Measurements from ENCODE around the gene SLC35F4. TPM values are rescaled to one million over a fixed set of nuclear protein-coding genes. Genes with fewer than 3 reads are reported as not detected.
A peak's percentile ranks its signal among the peaks of the same experiment; 100 is the strongest.

The SLC35F4 gene
- total RNA-seq, 1 experiment from 2014 or later, result not detected

DNA sequence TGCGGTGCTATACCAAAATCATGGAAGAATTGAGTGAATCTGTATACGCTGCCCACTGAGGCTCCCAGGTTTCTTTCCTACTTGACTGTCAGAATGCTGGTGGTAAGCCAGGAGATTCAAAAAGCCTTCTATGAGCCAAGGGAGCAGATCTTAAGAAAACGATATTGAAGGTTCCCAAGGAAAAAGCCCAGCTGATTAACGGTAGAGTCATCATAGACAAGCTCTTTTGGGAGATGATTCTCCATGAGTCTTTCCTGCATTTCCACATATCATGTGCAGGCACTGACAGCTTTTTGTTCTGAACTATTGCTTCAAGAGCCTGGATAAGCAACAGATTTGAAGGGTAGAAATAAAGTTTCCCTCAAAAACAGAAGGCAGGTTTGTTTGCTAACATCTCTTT is 17.5 kb downstream of the SLC35F4 start:
- no peak for DNase-seq (ENCODE audit: low read depth)

DNA sequence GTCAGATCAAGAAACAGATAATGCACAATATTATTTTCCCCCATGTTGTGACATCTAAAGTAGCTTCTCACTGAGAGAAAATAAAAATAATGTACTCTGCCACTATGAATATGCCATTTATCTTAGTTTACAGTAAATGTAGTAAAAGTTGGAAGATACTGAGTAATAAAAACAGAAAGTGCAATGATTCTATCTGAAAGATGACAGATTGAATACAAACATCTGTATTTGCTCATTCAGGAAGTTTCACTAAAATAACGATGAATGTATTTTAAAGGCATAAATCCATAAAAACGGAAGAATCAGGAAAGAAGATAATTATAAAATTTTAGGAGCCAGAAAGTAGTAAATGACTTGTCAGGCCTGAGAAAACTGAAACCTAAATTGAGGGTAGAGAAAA is 18.2 kb downstream of the SLC35F4 start:
- no peak for DNase-seq (ENCODE audit: low read depth)

DNA sequence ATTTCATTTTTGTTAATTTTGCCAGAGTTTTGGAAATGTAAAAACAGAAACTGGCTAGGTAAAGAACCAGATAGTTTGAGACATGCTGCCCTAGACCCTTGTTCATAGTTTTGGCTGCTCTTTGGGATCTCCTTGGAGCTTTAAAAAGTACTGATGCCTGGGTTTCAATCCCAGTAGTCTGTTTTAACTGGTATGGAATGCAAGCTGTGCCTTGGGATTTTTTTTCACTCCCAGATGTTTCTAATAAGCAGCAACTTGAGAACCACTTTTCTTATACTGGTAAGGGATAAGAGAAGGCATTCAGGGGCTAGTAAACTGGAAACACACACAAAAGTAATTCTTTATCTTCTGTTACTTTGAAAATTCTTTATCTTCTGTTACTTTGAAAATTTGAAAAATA is 18.8 kb downstream of the SLC35F4 start:
- peak; percentile 55 for DNase-seq (ENCODE audit: low read depth)

DNA sequence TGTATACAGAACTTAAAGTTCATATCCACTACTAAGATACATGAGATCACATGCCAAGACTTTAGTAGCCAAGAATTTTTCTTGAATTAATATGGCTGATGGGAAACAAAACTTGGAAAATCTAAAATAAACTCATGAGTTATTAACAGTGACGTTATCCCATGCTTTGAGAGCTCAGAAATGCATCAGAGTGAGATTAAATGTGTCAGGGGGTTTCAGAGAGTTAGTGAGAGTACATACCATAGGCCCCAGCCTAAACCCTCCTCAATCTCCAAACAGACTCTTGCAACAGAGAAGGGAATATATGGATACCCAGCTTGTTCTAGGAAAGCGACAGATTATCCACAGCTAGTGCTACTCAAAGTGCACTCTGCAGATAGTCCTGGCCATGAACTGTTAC is 19.3 kb downstream of the SLC35F4 start:
- no peak for DNase-seq (ENCODE audit: low read depth)

DNA sequence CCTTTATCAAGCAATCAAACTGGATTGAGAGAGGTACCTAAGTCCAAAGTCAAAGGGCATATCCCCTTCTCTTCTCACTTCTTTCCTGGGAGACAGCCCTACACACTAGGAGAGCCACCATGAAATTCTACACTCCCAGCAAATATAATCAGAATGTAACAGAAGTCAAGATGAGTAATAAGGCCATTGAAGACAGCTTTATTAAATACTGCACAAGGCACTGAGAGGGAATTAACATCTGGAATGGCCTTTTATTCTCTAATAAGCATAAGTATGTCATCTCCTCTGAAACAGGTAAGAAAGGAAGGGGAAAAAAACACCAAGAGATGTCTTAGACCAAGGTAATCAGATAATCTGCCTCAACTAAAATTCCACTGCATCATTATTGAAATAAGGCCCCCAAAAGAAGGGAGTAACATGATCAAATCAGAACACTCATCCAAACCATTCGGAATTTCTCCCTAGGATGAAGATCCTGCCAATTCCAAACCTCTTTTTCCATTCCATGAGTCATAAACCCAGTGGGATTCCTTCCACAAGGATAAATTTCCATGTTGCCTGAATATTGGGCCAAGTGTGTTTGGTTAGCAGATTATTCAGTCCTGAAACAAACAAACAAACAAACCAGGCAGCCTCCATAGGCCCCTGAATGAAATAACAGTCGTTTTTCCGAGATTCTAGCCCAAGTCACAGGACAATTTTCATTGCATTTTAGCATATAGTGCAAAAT is 19.9 kb downstream of the SLC35F4 start:
- peak; percentile 55 for DNase-seq (ENCODE audit: low read depth)

DNA sequence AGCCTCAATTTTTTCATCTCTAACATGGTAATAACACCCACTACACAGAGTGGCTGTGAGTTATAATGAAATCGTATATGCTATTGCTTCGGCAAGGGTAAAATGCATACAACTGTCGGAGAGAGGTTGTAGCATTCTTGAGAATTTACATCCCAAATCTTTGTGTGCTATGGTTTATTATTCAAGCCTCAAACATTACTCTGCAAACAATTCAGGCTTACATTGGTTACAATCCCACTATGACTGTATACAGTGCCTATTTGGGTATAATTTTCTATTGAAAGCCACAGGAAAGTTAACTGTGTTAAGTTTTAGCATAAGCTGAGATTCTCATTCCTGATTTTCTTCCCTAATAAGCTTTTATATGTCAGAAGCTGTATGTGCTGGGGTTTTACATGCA is 20.6 kb downstream of the SLC35F4 start:
- DNase-seq (ENCODE audit: low read depth), result no peak

DNA sequence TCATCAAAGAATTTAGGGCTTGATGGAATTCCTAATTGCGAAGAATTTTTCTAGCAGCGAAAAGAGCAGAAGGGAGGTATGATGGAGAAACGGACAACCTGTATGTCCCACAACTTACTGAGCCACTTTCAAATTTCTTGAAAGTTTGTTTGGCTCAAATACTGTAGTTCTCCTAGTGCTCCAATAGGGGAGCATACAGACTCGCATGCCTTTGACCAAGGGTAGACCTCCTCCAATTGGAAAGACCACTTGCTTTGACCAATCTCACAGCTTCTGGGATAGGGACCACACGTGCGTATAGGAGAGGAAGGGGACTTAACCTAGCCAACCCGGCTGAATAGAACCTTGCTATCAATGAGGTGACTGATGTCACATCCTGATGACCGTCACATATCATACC is 28.6 kb downstream of the SLC35F4 start:
- DNase-seq (ENCODE audit: low read depth), result no peak

DNA sequence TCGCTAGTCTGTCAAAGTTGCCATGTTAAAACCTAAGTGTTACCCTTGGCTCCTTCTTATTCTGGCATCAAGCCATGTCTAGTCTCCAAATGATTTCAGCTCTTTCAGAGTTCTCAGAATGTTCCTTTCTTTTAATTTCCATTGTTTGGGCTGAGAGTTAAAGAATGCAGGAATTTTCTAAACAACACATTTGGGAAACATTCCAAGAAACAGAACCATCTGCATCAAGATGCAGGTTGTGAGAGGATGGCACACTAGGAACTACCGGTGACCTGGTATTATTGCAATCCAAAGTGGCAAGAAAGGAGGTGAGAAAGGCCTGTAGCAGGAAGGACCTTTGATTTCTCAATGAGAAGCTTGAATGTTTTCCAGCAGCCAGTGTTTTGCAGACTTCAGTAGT is 30.1 kb downstream of the SLC35F4 start:
- DNase-seq (ENCODE audit: low read depth), result no peak

DNA sequence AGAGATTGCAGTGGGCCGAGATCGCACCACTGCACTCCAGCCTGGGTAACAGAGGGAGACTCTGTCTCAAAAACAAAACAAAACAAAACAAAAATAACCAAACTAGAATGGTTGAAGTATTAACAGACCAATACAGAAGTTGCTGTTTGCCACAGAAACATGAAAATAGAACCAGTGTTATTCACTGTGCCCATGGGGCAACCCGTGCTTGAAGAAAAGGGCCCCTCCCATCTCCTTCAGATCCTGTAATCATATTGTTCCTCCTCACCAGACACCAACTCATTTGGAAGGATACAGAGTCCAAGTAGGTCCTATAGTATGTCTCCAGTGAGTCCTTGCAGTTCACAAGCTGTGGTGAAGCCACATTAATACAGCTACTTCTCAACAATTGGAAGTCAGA is 30.9 kb downstream of the SLC35F4 start:
- no peak for DNase-seq (ENCODE audit: low read depth)

DNA sequence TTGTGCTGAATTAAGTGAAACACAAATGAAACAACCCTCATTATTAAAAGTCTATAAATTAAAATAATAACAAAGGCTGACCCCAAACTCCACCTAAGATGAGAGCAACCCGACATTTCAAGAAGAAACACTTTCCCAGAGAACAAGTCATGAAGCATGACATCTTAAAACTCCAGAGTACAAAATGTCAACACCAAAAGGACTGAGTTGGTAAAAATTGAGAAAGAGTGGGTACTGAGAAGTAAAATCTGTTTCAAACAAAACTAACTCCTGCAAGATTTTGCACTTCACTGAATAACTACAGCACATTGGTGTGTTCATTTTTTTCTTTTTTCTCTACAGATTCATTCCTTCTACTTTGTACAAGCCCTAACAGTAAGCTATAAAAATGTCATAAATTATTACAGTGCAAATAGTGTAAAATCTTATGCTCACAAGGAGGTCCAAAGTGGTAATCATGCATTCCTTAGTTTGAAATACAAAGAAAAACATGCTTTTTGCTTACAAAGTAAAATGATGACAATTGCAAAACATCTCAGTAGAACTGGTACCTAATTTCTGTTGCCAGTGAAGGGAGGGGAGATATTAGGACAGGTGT is 31.8 kb downstream of the SLC35F4 start:
- no peak for DNase-seq (ENCODE audit: low read depth)

DNA sequence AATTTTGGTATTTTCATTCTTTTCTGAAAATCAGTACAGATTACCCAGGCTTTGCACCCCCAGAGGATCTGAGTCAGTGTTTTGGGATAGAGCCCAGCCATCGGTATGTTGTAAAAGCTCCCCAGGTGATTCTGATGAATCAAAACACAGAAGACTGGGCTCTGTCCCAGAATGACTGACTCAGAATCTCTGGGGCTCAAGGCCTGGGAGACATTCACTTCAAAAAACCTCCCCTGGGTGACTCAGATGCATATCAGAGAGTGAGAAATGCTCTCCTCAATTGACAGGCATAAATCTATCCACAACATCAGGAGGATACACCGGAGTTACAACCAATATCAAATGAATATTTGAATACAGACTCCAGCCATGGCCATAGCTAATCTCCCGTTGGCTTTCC is 32.6 kb downstream of the SLC35F4 start:
- peak; percentile 95 for DNase-seq (ENCODE audit: low read depth)

DNA sequence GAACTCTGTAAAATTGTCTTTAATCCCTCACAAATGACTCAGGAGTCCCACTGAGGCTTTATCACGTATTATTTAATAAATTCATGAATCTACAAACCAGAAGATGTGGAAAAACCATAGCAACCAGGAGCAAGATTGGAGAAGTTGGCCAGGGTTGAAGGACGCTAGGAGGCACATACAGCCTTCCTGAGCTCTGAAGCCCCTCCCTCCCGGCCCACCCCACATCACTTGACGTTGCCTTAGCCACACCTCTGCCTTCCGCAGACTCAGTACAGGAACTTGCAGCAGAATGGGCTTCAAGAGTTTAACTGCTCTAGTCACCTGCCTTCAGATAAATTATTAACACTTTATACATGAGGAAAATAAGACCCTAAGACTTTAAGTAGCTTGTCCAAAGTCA is 33.9 kb downstream of the SLC35F4 start:
- no peak for DNase-seq (ENCODE audit: low read depth)

DNA sequence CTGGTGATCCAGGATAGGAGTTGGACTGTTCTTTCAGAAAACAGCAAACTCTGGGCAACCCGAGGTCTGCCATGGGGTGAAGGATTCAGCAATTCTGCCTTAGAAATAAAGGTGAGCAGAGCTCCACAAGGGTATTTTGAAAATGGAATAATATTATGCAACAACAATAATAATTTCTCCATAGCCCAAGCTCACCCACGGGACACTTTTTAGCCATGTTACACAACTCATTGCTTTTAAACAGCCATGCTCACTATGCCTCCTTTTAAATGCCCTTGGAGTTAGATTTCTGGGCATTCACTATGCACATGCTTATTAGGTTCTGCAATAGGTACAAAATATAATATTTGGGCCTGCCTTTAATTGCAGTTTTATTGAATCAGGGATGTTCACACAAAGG is 37.2 kb downstream of the SLC35F4 start:
- DNase-seq (ENCODE audit: low read depth), result no peak

DNA sequence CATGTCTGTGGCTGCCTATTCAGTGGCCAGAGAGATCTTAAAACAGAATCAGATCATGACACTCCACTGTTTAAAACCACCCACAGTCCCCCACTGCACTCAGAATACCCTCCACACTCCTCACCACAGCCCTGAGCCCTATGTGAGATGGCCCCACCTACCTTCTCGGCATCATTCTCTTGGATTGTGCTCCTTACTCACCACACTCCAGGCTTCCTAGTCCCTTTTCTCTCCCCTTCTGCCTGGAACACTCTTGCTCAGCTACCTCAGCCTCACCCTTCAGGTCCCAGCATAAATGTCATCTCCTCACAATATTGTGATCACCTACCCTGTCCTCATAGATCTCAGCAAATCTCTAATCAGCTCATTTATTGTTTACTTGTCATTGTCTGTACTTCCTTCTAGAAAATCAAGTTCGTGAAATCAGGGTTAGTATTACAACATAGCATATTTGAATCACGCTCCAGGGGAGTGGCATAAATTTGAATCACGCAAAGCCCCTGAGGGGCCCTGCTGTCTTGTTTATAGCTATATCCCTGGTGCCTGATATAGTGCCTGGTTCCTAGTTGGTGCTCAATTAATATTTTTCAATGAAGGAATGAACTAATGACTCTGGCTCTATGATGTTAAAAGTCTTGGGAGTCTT is 42.8 kb downstream of the SLC35F4 start:
- DNase-seq (ENCODE audit: low read depth), result no peak

DNA sequence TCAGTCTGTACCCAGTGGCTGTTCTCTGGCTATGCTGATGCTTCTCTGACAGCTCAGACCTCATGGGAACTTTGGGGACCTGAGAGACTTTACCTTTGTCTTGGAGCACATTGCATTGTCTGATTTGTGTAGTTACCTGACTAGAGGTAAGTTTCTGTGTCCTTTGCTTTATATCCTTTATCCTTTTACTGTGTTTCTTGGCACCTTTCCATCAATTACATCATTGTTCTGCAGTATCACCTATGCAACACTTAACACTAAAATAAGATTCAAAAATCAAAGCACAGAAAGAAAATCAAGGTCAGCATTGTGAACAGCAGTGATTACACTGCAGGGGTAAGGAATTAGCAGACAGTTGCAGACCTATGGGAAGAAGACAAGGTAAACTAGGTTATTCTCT is 43.8 kb downstream of the SLC35F4 start:
- DNase-seq (ENCODE audit: low read depth), result no peak

DNA sequence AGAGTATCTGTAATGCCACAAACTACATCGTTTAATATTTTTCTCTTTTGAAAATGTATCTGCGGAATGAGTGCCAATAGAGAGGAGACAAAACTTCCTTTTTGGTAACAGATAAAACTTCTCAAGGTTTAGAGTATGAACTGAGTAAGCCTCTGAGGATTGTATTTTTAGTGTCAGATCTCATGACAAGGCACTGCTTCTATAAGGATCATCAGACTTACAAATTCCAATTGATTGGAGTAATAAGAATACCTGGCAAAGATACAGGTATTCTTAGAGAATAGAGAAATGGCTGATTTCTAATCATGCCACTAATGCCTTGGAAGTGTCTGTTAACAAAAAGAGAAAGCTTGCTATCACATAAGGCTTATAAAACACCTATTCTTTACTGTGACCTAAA is 45.3 kb downstream of the SLC35F4 start:
- no peak for DNase-seq (ENCODE audit: low read depth)

DNA sequence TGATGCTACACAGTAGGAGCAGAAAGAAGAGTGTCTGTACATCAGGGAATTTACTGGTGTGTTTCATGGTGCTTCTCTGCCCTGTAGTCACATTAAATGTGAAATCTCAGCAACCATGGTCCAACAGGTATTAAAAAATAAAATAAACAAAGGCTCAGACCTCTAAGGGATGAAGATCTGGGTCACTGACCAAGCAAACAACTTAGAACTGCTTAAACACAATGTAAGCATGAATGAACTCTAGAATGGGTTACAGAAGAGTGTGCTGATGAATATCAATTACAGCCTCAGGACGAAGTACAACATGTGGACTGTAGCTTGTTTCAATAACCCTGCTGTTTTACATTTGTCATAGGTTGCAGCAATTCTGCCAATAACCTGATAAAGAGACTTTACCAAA is 47.4 kb downstream of the SLC35F4 start:
- no peak for DNase-seq (ENCODE audit: low read depth)

DNA sequence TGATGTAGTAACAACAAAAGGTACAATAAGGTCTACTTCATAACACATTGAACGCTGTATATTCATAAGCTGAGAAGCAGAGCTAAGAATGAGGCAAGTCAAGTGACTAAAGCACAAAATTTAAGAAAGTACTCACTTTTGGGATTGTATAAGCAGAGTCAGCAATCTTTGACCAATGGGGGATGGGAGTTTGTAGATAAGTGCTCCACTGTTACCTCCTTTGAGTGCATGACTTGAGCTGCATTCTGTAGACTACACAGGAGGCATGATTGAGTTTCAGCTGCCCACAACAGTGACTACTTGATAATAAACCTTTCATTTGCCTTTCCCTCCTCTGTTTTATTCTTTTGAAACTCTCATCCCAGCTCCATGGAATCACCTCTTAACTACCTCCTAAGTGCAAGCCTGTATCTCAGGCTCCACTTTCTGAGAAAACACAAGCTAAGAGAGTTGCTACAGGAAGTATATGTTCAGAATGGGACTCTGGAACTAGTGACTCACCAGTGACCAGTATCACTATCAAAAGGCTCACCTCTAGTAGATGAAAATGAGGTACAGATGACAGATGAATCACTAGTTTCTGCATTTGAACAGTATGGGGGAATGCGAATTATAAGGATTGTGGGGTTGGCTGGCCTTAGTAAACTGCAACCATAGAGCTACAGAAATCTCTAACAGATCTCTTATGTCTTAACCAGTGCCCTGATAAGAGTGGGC is 49.2 kb downstream of the SLC35F4 start:
- DNase-seq (ENCODE audit: low read depth), result peak; percentile 26

DNA sequence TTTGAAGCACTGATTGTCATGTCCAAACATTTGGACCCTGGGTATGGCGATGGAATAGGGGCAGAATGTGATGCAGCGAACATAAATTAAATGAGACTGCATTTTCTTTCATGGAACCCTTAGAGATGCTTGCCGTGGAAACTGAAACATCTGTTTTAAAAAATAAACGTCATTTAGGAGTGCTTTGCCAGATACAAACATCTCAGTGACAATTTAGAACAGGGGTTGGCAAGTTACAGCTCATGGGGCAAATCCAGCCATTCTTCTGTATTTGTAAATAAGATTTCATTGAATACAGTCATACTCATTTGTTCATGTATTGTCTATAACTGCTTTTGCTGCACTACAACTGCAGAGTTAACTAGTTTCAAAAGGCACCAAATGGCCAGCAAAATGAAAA is 51.2 kb downstream of the SLC35F4 start:
- no peak for DNase-seq (ENCODE audit: low read depth)

DNA sequence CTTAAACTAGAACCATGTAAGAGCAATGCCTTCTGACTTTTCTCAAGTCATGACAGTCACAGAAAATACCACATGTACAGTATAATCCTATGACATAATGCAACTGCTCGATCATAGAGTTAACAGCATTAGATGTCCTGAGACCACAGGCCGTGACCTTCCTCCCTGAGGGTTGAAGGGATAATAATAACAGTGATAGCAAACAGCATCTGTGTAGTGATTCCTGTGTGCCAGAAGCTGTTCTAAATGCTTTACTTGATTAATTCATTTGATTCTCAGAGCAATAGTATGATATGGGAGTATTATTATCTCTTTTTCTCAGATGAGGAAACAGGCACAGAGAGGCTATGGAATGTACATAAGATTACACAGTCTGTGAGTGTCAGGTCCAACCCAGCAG is 53.2 kb downstream of the SLC35F4 start:
- no peak for DNase-seq (ENCODE audit: low read depth)

DNA sequence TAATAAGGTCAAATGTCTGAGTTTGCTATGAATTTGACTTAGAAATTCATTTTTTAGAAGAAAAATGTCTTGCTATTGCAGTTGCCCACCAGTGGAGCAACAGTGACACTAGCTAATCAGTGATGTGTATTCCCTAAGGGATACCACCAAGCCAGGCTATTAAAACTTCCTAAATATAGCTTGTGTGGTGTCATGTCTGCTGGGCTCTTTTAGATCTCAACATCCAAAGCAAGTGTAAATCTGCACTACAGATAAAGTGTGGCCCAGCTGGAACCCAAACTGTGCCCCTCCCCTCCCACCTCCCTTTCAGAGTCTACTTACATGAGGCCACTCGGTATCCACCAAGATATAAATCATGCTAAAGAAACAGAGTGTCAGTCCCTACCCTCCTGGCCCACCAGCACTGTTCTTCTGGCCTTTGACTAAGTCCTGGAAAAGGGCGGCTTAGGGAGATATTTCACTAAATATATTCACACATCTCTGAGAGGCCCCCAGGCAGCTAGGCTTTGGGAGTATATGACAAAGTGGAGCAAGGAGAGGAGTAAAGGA is 53.8 kb downstream of the SLC35F4 start:
- DNase-seq (ENCODE audit: low read depth), result no peak

DNA sequence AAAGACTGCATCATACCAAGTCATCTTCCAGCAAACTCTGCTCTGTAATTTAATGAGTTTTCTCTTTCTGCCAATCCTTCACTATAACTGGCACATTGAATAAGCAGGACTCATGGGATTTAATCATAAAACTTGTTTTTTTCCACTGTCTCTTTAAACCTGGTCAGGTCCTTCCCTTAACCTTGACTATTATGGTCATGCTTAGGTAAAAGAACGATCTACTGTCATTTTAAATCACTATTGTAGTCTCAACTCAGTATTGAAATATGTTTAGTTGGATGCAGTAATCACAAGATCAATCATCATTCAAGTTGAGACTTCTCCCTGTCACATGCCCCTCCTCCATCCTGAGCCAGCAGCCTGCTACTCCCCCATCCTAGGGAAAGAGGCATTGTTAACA is 56.1 kb downstream of the SLC35F4 start:
- no peak for DNase-seq (ENCODE audit: low read depth)

Data from RPMI7951 (cell line).